Activated naive CD4-positive, alpha-beta T cell treated with Interleukin-2 at 50 U/mL for 16 hours (primary cell): ENCODE results near the gene OTULIN.

ENCODE experiments used
- DNase-seq: peaks from one replicate; pipeline ENCODE4 v3.0.0-alpha.2; 2020

OTULIN gene

GRCh38 chr5:14744296-14745187, 80.0 kb downstream of the OTULIN start:
- no peak for DNase-seq

GRCh38 chr5:14745188-14745563, 80.7 kb downstream of the OTULIN start:
- no peak for DNase-seq

- no peak for DNase-seq
Measured at GRCh38 chr5:14745753-14746152, 81.2 kb downstream of the OTULIN start.

GRCh38 chr5:14748180-14748900, 83.8 kb downstream of the OTULIN start:
- no peak for DNase-seq
